HG03108 (cell line): ENCODE data around the gene BTBD9.

Experiments
- ATAC-seq: cut with Tn5 transposase; IDR thresholded peaks from one replicate; pipeline ENCODE4 v1.9.1; 2021; ENCODE audit warnings: moderate library complexity; ENCODE audit not compliant: unreplicated experiment

Gene BTBD9

GRCh38 chr6:38264605-38265004 is 375.1 kb downstream of the BTBD9 start:
- ATAC-seq = no peak

- no peak for ATAC-seq
Measured at GRCh38 chr6:38262609-38263008, 377.1 kb downstream of the BTBD9 start.

- ATAC-seq = no peak
Measured at GRCh38 chr6:38262026-38262425, 377.7 kb downstream of the BTBD9 start.

GRCh38 chr6:38261626-38262025 is 378.1 kb downstream of the BTBD9 start:
- no peak for ATAC-seq

GRCh38 chr6:38259736-38260135 is 380.0 kb downstream of the BTBD9 start:
- no peak for ATAC-seq

GRCh38 chr6:38248500-38249234 is 391.1 kb downstream of the BTBD9 start:
- ATAC-seq = no peak

DNA sequence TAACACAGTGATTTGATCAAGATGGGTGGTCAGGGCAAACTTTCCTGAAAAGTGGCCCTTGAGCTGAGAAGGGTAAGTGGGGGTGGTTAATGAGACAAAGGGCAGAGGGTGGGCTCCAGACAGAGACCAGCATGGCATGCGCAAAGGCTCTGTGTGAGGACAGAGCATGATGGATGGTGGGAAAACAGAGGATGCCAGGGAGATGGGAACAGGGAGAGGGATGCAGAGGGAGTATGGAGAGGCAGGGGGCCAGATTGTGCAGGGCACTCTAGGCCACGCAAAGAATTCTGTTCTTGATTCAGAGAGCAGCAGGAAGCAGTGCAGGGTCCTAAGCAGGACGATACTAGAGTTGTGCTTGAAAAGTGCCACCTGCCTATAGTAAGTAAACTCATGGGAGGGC is 394.4 kb downstream of the BTBD9 start:
- no peak for ATAC-seq

GRCh38 chr6:38244869-38245268 is 394.9 kb downstream of the BTBD9 start:
- no peak for ATAC-seq

GRCh38 chr6:38241200-38241871 is 398.4 kb downstream of the BTBD9 start:
- ATAC-seq = no peak

DNA sequence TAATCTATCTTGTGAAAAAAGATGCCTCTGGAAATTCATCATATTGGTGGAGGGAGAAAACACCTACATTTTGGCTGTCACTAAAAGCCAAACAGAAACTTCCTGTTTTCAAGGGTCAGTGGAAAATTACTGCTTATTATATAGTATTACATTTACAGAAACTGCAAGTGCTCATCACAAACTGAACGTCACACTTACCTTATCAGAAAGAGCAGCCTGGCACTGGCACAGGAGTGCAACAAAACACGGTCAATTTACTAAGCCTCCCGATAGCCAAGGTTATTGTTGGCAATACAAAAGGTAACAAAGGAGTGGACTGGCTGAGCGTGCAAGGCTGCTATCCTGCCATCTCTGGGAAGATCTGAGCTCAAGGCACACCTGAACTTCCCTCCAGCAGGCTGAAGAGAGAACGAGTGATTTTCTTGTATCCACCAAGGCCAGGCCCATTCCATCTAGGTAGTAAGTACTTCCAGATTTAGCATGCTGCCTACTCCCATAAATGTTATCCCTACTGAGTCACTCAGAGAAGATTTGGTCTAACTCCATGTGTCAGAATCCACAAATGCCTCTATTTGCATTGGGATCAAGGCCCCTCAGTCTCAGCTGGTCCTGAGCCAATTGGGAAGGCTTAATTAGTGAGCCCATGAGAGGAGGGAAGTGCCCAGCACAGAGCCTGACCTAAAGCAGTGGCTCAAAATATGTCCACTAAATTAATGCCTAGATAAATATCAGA is 399.8 kb downstream of the BTBD9 start:
- ATAC-seq = no peak

GRCh38 chr6:38236631-38237030 is 403.1 kb downstream of the BTBD9 start:
- no peak for ATAC-seq

- ATAC-seq = no peak
Measured at GRCh38 chr6:38234934-38235682, 404.6 kb downstream of the BTBD9 start.

- ATAC-seq = no peak
Measured at GRCh38 chr6:38234141-38234540, 405.6 kb downstream of the BTBD9 start.

GRCh38 chr6:38233161-38233791 is 406.5 kb downstream of the BTBD9 start:
- ATAC-seq = no peak

GRCh38 chr6:38225766-38226165 is 414.0 kb downstream of the BTBD9 start:
- no peak for ATAC-seq

- no peak for ATAC-seq
Measured at GRCh38 chr6:38221251-38221650, 418.5 kb downstream of the BTBD9 start.

DNA sequence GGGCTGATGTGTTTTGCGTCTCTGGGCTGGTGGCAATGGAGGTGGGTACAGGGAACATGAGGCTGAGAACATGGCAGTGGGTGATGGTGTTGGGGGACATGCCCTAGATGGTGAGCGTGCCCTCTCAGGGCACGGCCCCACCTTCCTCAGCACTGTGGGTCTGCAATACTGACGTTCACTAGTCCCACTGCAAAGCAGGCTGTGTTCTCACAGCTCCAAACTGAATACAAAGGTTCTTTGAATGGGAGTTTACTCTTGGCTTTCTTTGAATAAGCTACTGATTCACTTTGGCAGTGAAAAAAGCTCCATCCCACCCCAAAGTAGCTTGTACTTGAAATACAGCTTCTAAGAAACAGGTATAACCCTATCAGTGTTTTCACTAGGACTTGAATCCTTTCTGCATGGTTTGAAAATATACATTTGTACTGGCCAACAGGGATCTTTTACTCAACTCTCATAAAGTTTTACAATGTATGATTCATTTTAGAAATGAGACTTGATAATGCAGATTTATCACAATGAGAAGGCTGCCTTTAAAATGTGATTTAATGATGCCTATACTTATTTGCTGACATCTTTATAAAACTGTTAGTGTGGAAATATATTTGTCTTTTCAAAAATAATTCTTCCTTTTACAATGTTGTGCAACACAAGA is 419.5 kb downstream of the BTBD9 start:
- ATAC-seq = no peak

- no peak for ATAC-seq
Measured at GRCh38 chr6:38218235-38218634, 421.5 kb downstream of the BTBD9 start.

GRCh38 chr6:38216451-38216850 is 423.3 kb downstream of the BTBD9 start:
- ATAC-seq = no peak

GRCh38 chr6:38215651-38216311 is 423.9 kb downstream of the BTBD9 start:
- no peak for ATAC-seq
